OCI-LY3 (cell line): ENCODE results near the gene SAMM50.

Experiments used
- H2AFZ ChIP-seq: fragments of 200-600, 300-600 bp; shearing (Covaris generic); 2 replicates; pipeline ENCODE4 v1.6.0; 2014; ENCODE audit warnings: antibody characterized with exemption, low read depth, low read length
- H3K27ac ChIP-seq: fragments of 200-600, 300-600 bp; sonication (generic); 2 replicates; pipeline ENCODE4 v1.5.1; 2014; ENCODE audit warnings: mild to moderate bottlenecking, low read length, moderate library complexity, mixed read lengths
- H3K27me3 ChIP-seq: fragments of 200-600, 300-600 bp; sonication (generic); 2 replicates; pipeline ENCODE4 v1.6.1; 2014; ENCODE audit warnings: low read depth, low read length, mixed read lengths
- H3K36me3 ChIP-seq: fragments of 200-600, 300-600 bp; sonication (generic); replicated peaks from 2 replicates; pipeline ENCODE3; 2014; ENCODE audit warnings: low read depth, low read length, mixed read lengths
- H3K4me1 ChIP-seq: fragments of 300-600, 200-600 bp; sonication (generic); 2 replicates; pipeline ENCODE4 v1.6.1; 2014; ENCODE audit warnings: low read length, mixed read lengths
- H3K4me2 ChIP-seq: fragments of 200-600, 300-600 bp; sonication (generic); 2 replicates; pipeline ENCODE4 v1.6.1; 2014; ENCODE audit warnings: low read length, mixed read lengths
- H3K4me3 ChIP-seq: fragments of 300-600, 200-600 bp; sonication (generic); 2 replicates; pipeline ENCODE4 v1.5.1; 2014; ENCODE audit warnings: antibody characterized with exemption, mild to moderate bottlenecking, low read length, moderate library complexity
- H3K79me2 ChIP-seq: fragments of 300-600, 200-600 bp; shearing (Covaris generic); 2 replicates; pipeline ENCODE4 v1.6.1; 2014; ENCODE audit warnings: mild to moderate bottlenecking, low read length, mixed read lengths
- H3K9ac ChIP-seq: fragments of 300-600, 200-600 bp; shearing (Covaris generic); 2 replicates; pipeline ENCODE4 v1.6.0; 2014; ENCODE audit warnings: mild to moderate bottlenecking, low read length, moderate library complexity
- H3K9me3 ChIP-seq: fragments of 200-600, 300-600 bp; shearing (Covaris generic); 2 replicates; pipeline ENCODE4 v1.6.1; 2014; ENCODE audit warnings: low read length, mixed read lengths; ENCODE audit not compliant: insufficient read depth
- H4K20me1 ChIP-seq: fragments of 200-600, 300-600 bp; sonication (generic); 2 replicates; pipeline ENCODE4 v1.6.1; 2016; ENCODE audit warnings: low read length, mixed read lengths; ENCODE audit not compliant: insufficient read depth
- CTCF ChIP-seq: fragments of 200-600, 300-600 bp; sonication (generic); IDR thresholded peaks from 2 replicates; pipeline ENCODE4 v1.5.1; 2014; ENCODE audit warnings: antibody characterized with exemption, low read length, low read depth
- EZH2phosphoT487 ChIP-seq: fragments of 200-600 bp; shearing (Covaris generic); IDR thresholded peaks from 2 replicates; pipeline ENCODE4 v1.6.1; 2018; ENCODE audit warnings: antibody characterized with exemption, mixed run types, low read depth

The SAMM50 gene

GRCh38 chr22:43980579-43980978 is 25.3 kb downstream of the SAMM50 start:
- Histone ChIP-seq H3K27me3 (no peaks in the 10 kb centered on the region), H3K36me3 (peaks cover 49% of the 10 kb centered on the region)
- TF ChIP-seq CTCF (no peak), EZH2phosphoT487 (no peak)

GRCh38 chr22:43980996-43981395 is 25.8 kb downstream of the SAMM50 start:
- no peak overlapping the region for H3K4me3 ChIP-seq
- H3K79me2 ChIP-seq = no peaks in the 10 kb centered on the region
- H3K9ac ChIP-seq = no peak overlapping the region
- no peaks in the 10 kb centered on the region for H3K4me1 ChIP-seq
- H3K9me3 ChIP-seq = no peaks in the 10 kb centered on the region
- H3K36me3 ChIP-seq = peaks cover 46% of the 10 kb centered on the region
- H4K20me1 ChIP-seq = no peaks in the 10 kb centered on the region
- no peak for TF ChIP-seq EZH2phosphoT487
- TF ChIP-seq CTCF = no peak
- H3K4me2 ChIP-seq = no peak overlapping the region
- H3K27me3 ChIP-seq = no peaks in the 10 kb centered on the region
- H2AFZ ChIP-seq = no peak overlapping the region
- H3K27ac ChIP-seq = no peak overlapping the region

More at GRCh38 chr22:43980579-43980978, 25.3 kb downstream of the SAMM50 start:
- Histone ChIP-seq H3K4me1 (no peaks in the 10 kb centered on the region), H3K27ac (no peak overlapping the region), H3K9me3 (no peaks in the 10 kb centered on the region), H3K4me2 (no peak overlapping the region), H4K20me1 (no peaks in the 10 kb centered on the region), H2AFZ (no peak overlapping the region), H3K79me2 (no peaks in the 10 kb centered on the region), H3K4me3 (no peak overlapping the region), H3K9ac (no peak overlapping the region)

GRCh38 chr22:43983808-43984207 is 28.6 kb downstream of the SAMM50 start:
- no peaks in the 10 kb centered on the region for H3K27me3 ChIP-seq
- H3K9me3 ChIP-seq = no peaks in the 10 kb centered on the region
- peaks cover 31% of the 10 kb centered on the region for H3K36me3 ChIP-seq
- no peaks in the 10 kb centered on the region for H3K79me2 ChIP-seq
- H4K20me1 ChIP-seq = no peaks in the 10 kb centered on the region
- H3K27ac ChIP-seq = no peak overlapping the region
- no peak overlapping the region for H2AFZ ChIP-seq
- no peaks in the 10 kb centered on the region for H3K4me1 ChIP-seq
- TF ChIP-seq EZH2phosphoT487 = no peak
- no peak for TF ChIP-seq CTCF
- H3K4me2 ChIP-seq = no peak overlapping the region
- H3K9ac ChIP-seq = no peak overlapping the region
- no peak overlapping the region for H3K4me3 ChIP-seq

- H3K9ac ChIP-seq = no peak overlapping the region
- H3K79me2 ChIP-seq = no peaks in the 10 kb centered on the region
- H3K27me3 ChIP-seq = no peaks in the 10 kb centered on the region
- H3K4me2 ChIP-seq = no peak overlapping the region
- no peaks in the 10 kb centered on the region for H3K9me3 ChIP-seq
- no peaks in the 10 kb centered on the region for H4K20me1 ChIP-seq
- H2AFZ ChIP-seq = no peak overlapping the region
- TF ChIP-seq EZH2phosphoT487 (no peak), CTCF (no peak)
- no peak overlapping the region for H3K27ac ChIP-seq
- no peak overlapping the region for H3K4me3 ChIP-seq
- H3K36me3 ChIP-seq = peaks cover 31% of the 10 kb centered on the region
- no peaks in the 10 kb centered on the region for H3K4me1 ChIP-seq
Measured at GRCh38 chr22:43985532-43985931, 30.3 kb downstream of the SAMM50 start.
